OCI-LY1 (cell line): ENCODE data around the gene SLMAP.

ENCODE experiments used
- H2AFZ ChIP-seq: fragments of 200-600 bp; sonication (generic), shearing (Covaris generic); 2 replicates; pipeline ENCODE4 v1.6.0; 2014; ENCODE audit warnings: antibody characterized with exemption, mild to moderate bottlenecking, low read length
- H3F3A ChIP-seq: fragments of 200-600 bp; sonication (generic), shearing (Covaris generic); 2 replicates; pipeline ENCODE4 v1.6.0; 2014; ENCODE audit warnings: mild to moderate bottlenecking, antibody characterized with exemption, low read length, moderate library complexity; ENCODE audit not compliant: insufficient read depth
- H3K27ac ChIP-seq: fragments of 200-600 bp; sonication (generic); 2 replicates; pipeline ENCODE4 v1.5.1; 2014; ENCODE audit warnings: low read length, mixed run types, mild to moderate bottlenecking, low read depth; ENCODE audit not compliant: poor library complexity, severe bottlenecking
- H3K27me3 ChIP-seq: fragments of 200-600 bp; sonication (generic); 2 replicates; pipeline ENCODE4 v1.6.0; 2014; ENCODE audit warnings: antibody characterized with exemption, mild to moderate bottlenecking, low read length, moderate library complexity; ENCODE audit not compliant: insufficient read depth
- H3K36me3 ChIP-seq: fragments of 200-600 bp; sonication (generic); 2 replicates; pipeline ENCODE4 v1.6.1; 2014; ENCODE audit warnings: mild to moderate bottlenecking, antibody characterized with exemption, low read length, moderate library complexity, mixed read lengths; ENCODE audit not compliant: insufficient read depth
- H3K4me1 ChIP-seq: fragments of 200-600 bp; sonication (generic); 2 replicates; pipeline ENCODE4 v1.5.1; 2014; ENCODE audit warnings: mild to moderate bottlenecking, low read length, moderate library complexity; ENCODE audit not compliant: insufficient read depth, severe bottlenecking
- H3K4me2 ChIP-seq: fragments of 200-600 bp; sonication (generic), shearing (Covaris generic); 2 replicates; pipeline ENCODE4 v1.6.1; 2014; ENCODE audit warnings: low read length
- H3K4me3 ChIP-seq: fragments of 200-600 bp; sonication (generic); 2 replicates; pipeline ENCODE4 v1.5.1; 2014; ENCODE audit warnings: low read length, low read depth, mild to moderate bottlenecking, mixed read lengths; ENCODE audit not compliant: poor library complexity, severe bottlenecking
- H3K79me2 ChIP-seq: fragments of 200-600 bp; shearing (Covaris generic); 2 replicates; pipeline ENCODE4 v1.6.1; 2016; ENCODE audit warnings: mixed run types, low read length, mixed read lengths; ENCODE audit not compliant: insufficient read depth
- H3K9ac ChIP-seq: fragments of 200-600 bp; sonication (generic), shearing (Covaris generic); 2 replicates; pipeline ENCODE4 v1.6.1; 2014; ENCODE audit warnings: mild to moderate bottlenecking, low read length, mixed read lengths
- H3K9me2 ChIP-seq: fragments of 200-600 bp; sonication (generic), shearing (Covaris generic); 2 replicates; pipeline ENCODE4 v1.6.1; 2014; ENCODE audit warnings: low read depth, mild to moderate bottlenecking, low read length, mixed read lengths
- H3K9me3 ChIP-seq: fragments of 200-600 bp; shearing (Covaris generic); 2 replicates; pipeline ENCODE4 v1.6.1; 2014; ENCODE audit warnings: low read length, mixed read lengths
- H4K20me1 ChIP-seq: fragments of 200-600 bp; sonication (generic), shearing (Covaris generic); 2 replicates; pipeline ENCODE4 v1.6.0; 2016; ENCODE audit warnings: mild to moderate bottlenecking, low read length; ENCODE audit not compliant: insufficient read depth
- CTCF ChIP-seq: fragments of 200-600 bp; sonication (generic), shearing (Covaris generic); IDR thresholded peaks from 2 replicates; pipeline ENCODE4 v1.5.1; 2017; ENCODE audit warnings: mild to moderate bottlenecking, antibody characterized with exemption, low read length, moderate library complexity, mixed read lengths
- EZH2 ChIP-seq: fragments of 200-600 bp; sonication (generic), shearing (Covaris generic); IDR thresholded peaks from 2 replicates; pipeline ENCODE4 v1.8.0; 2017; ENCODE audit warnings: borderline replicate concordance, mixed run types, mild to moderate bottlenecking, antibody characterized with exemption, low read length, moderate library complexity, mixed read lengths

The SLMAP gene

GRCh38 chr3:57948080-57948671, 192.1 kb downstream of the SLMAP start:
- no peak overlapping the region for H3K27ac ChIP-seq
- H3K4me2 ChIP-seq, result no peak overlapping the region

GRCh38 chr3:57948781-57949242, 192.7 kb downstream of the SLMAP start:
- no peak overlapping the region for H2AFZ ChIP-seq
- TF ChIP-seq CTCF (no peak), EZH2 (no peak)
- H3K36me3 ChIP-seq, result no peaks in the 10 kb centered on the region
- H3K4me1 ChIP-seq, result no peaks in the 10 kb centered on the region
- no peaks in the 10 kb centered on the region for H4K20me1 ChIP-seq
- no peaks in the 10 kb centered on the region for H3K27me3 ChIP-seq
- no peaks in the 10 kb centered on the region for H3K9me2 ChIP-seq
- no peak overlapping the region for H3K4me3 ChIP-seq
- no peaks in the 10 kb centered on the region for H3K79me2 ChIP-seq
- H3K27ac ChIP-seq, result no peak overlapping the region
- H3K9me3 ChIP-seq, result no peaks in the 10 kb centered on the region
- H3K4me2 ChIP-seq, result no peak overlapping the region
- no peaks in the 10 kb centered on the region for H3F3A ChIP-seq
- H3K9ac ChIP-seq, result no peak overlapping the region

More at GRCh38 chr3:57948080-57948671, 192.1 kb downstream of the SLMAP start:
- no peaks in the 10 kb centered on the region for H3K4me1 ChIP-seq
- H3K36me3 ChIP-seq, result no peaks in the 10 kb centered on the region
- no peaks in the 10 kb centered on the region for H3F3A ChIP-seq
- no peak overlapping the region for H2AFZ ChIP-seq
- no peak overlapping the region for H3K4me3 ChIP-seq
- no peaks in the 10 kb centered on the region for H3K9me2 ChIP-seq
- H3K9ac ChIP-seq, result no peak overlapping the region
- no peaks in the 10 kb centered on the region for H3K79me2 ChIP-seq
- H3K27me3 ChIP-seq, result no peaks in the 10 kb centered on the region
- no peaks in the 10 kb centered on the region for H4K20me1 ChIP-seq
- H3K9me3 ChIP-seq, result no peaks in the 10 kb centered on the region
- no peak for TF ChIP-seq EZH2
- TF ChIP-seq CTCF, result no peak

GRCh38 chr3:57949344-57949743, 193.2 kb downstream of the SLMAP start:
- no peaks in the 10 kb centered on the region for H3K4me1 ChIP-seq
- H3F3A ChIP-seq, result no peaks in the 10 kb centered on the region
- no peaks in the 10 kb centered on the region for H3K9me3 ChIP-seq
- H3K27me3 ChIP-seq, result no peaks in the 10 kb centered on the region
- no peak overlapping the region for H3K9ac ChIP-seq
- no peak overlapping the region for H3K4me3 ChIP-seq
- TF ChIP-seq CTCF, result no peak
- no peaks in the 10 kb centered on the region for H3K79me2 ChIP-seq
- H3K36me3 ChIP-seq, result no peaks in the 10 kb centered on the region
- H2AFZ ChIP-seq, result no peak overlapping the region
- H4K20me1 ChIP-seq, result no peaks in the 10 kb centered on the region
- H3K27ac ChIP-seq, result no peak overlapping the region
- no peaks in the 10 kb centered on the region for H3K9me2 ChIP-seq
- H3K4me2 ChIP-seq, result no peak overlapping the region
